Measurements from ENCODE around the gene ELFN1. TPM values are rescaled to one million over a fixed set of nuclear protein-coding genes. Genes with fewer than 3 reads are reported as not detected.

Gene ELFN1
- total RNA-seq, 1 experiment from 2014 or later = 0.69 TPM

- Histone ChIP-seq H3K4me3 (ENCODE audit: low read length) (no peak overlapping the region), H3K4me2 (ENCODE audit: low read length) (no peak overlapping the region), H2AFZ (ENCODE audit: low read length) (no peak overlapping the region), H3K9me2 (replicated peaks; ENCODE audit: low read length) (no peaks in the 10 kb centered on the region), H3K4me1 (ENCODE audit: insufficient read depth, low read length) (no peaks in the 10 kb centered on the region), H3K27ac (ENCODE audit: low read length) (no peak overlapping the region), H3K9me3 (ENCODE audit: low read length) (no peaks in the 10 kb centered on the region), H3K27me3 (ENCODE audit: low read length) (0 out of 2 replicates have a peak, but pooled peaks cover 3% of the 10 kb centered on the region), H3K9ac (ENCODE audit: low read length) (no peak overlapping the region), H3F3A (ENCODE audit: low read length, unreplicated experiment) (no peaks in the 10 kb centered on the region), H3K36me3 (ENCODE audit: low read depth, low read length) (no peaks in the 10 kb centered on the region), H4K20me1 (ENCODE audit: low read length) (no peaks in the 10 kb centered on the region), H3K79me2 (ENCODE audit: low read length) (no peaks in the 10 kb centered on the region)
- no peak for ATAC-seq
- BruUV-seq (replicated peaks) = no TSS peak
- CTCF ChIA-PET = no interaction called here
- POLR2A ChIA-PET (ENCODE audit: unreplicated experiment) = no interaction called here
- intact Hi-C loops (cut with micrococcal nuclease) = loop anchor here (1.0 kb wide), 1 partner anchor 10 kb away; no protein-coding TSS in a partner anchor
- TF ChIP-seq EZH2phosphoT487 (IDR thresholded peaks at IDR 0.05; ENCODE audit: borderline replicate concordance, low read length) = no peak
- TF ChIP-seq CTCF (conservative IDR thresholded peaks at IDR 0.05; ENCODE audit: low read depth, low read length) = no peak
- TF ChIP-seq EZH2 (IDR thresholded peaks at IDR 0.05; ENCODE audit: low read length, unreplicated experiment) = no peak
- DNase-seq = no peak
These were observed 99.5 kb downstream of the ELFN1 start for GRCh38 chr7:1769286-1770200.

GRCh38 chr7:1770331-1770730, 100.3 kb downstream of the ELFN1 start:
- H3K79me2 ChIP-seq (ENCODE audit: low read length) = no peaks in the 10 kb centered on the region
- no peaks in the 10 kb centered on the region for H3K9me3 ChIP-seq (ENCODE audit: low read length)
- no peaks in the 10 kb centered on the region for H3K36me3 ChIP-seq (ENCODE audit: low read depth, low read length)
- H2AFZ ChIP-seq (ENCODE audit: low read length) = no peak overlapping the region
- CTCF ChIA-PET = no interaction called here
- no TSS peak for BruUV-seq (replicated peaks)
- no peaks in the 10 kb centered on the region for H3K4me1 ChIP-seq (ENCODE audit: insufficient read depth, low read length)
- DNase-seq (no peak), ATAC-seq (no peak)
- no peaks in the 10 kb centered on the region for H4K20me1 ChIP-seq (ENCODE audit: low read length)
- H3K27me3 ChIP-seq (ENCODE audit: low read length) = peaks cover 8% of the 10 kb centered on the region; the same call in 1 of the 2 replicates
- H3F3A ChIP-seq (ENCODE audit: low read length, unreplicated experiment) = no peaks in the 10 kb centered on the region
- TF ChIP-seq CTCF (conservative IDR thresholded peaks at IDR 0.05; ENCODE audit: low read depth, low read length) (no peak), EZH2phosphoT487 (IDR thresholded peaks at IDR 0.05; ENCODE audit: borderline replicate concordance, low read length) (no peak), EZH2 (IDR thresholded peaks at IDR 0.05; ENCODE audit: low read length, unreplicated experiment) (no peak)
- H3K9me2 ChIP-seq (replicated peaks; ENCODE audit: low read length) = no peaks in the 10 kb centered on the region
- intact Hi-C loops (cut with micrococcal nuclease) = no loop called here
- H3K4me3 ChIP-seq (ENCODE audit: low read length) = no peak overlapping the region
- H3K9ac ChIP-seq (ENCODE audit: low read length) = no peak overlapping the region
- H3K27ac ChIP-seq (ENCODE audit: low read length) = no peak overlapping the region
- POLR2A ChIA-PET (ENCODE audit: unreplicated experiment) = no interaction called here
- H3K4me2 ChIP-seq (ENCODE audit: low read length) = no peak overlapping the region

- Histone ChIP-seq H3K9ac (ENCODE audit: low read length) (no peak overlapping the region), H4K20me1 (ENCODE audit: low read length) (no peaks in the 10 kb centered on the region), H3K4me1 (ENCODE audit: insufficient read depth, low read length) (no peaks in the 10 kb centered on the region), H3K4me3 (ENCODE audit: low read length) (no peak overlapping the region), H3K4me2 (ENCODE audit: low read length) (no peak overlapping the region), H3K79me2 (ENCODE audit: low read length) (no peaks in the 10 kb centered on the region), H3K36me3 (ENCODE audit: low read depth, low read length) (no peaks in the 10 kb centered on the region), H3K27ac (ENCODE audit: low read length) (no peak overlapping the region), H3K9me2 (replicated peaks; ENCODE audit: low read length) (no peaks in the 10 kb centered on the region), H3K27me3 (ENCODE audit: low read length) (peaks cover 22% of the 10 kb centered on the region; the same call in 1 of the 2 replicates), H3F3A (ENCODE audit: low read length, unreplicated experiment) (no peaks in the 10 kb centered on the region), H3K9me3 (ENCODE audit: low read length) (no peaks in the 10 kb centered on the region), H2AFZ (ENCODE audit: low read length) (no peak overlapping the region)
- TF ChIP-seq EZH2phosphoT487 (IDR thresholded peaks at IDR 0.05; ENCODE audit: borderline replicate concordance, low read length) (no peak), CTCF (conservative IDR thresholded peaks at IDR 0.05; ENCODE audit: low read depth, low read length) (no peak), EZH2 (IDR thresholded peaks at IDR 0.05; ENCODE audit: low read length, unreplicated experiment) (no peak)
- ChIA-PET POLR2A (ENCODE audit: unreplicated experiment) (no interaction called here), CTCF (no interaction called here)
- no peak for ATAC-seq
- intact Hi-C loops (cut with micrococcal nuclease) = no loop called here
- no peak for DNase-seq
- BruUV-seq (replicated peaks) = no TSS peak
These were observed 105.3 kb downstream of the ELFN1 start for GRCh38 chr7:1775389-1775788.
